ENCODE measurements around the gene PHF19.

Gene PHF19

GRCh38 chr9:120866651-120867050 lies 10.3 kb downstream of the PHF19 start:
- Histone ChIP-seq H3K4me1 (ENCODE audit: control insufficient read depth in 5 of 5, insufficient read depth in 5 of 5, low read length in 5 of 5) (peaks cover 7 to 37% (median 28%) of the 10 kb centered on the region in 5 donors), H3K4me3 (ENCODE audit: low read depth in 1 of 5, low read length in 5 of 5) (no peak overlapping the region), H3K9me3 (ENCODE audit: control insufficient read depth in 5 of 5, low read length in 5 of 5) (no peaks in the 10 kb centered on the region), H3K9ac (ENCODE audit: low read length in 5 of 5) (no peak overlapping the region), H3K27ac (ENCODE audit: low read depth, low read length) (no peak overlapping the region), H3K36me3 (ENCODE audit: control insufficient read depth in 5 of 5, insufficient read depth in 5 of 5, low read length in 5 of 5) (peaks cover 0 to 29% (median 14%) of the 10 kb centered on the region in 5 donors), H3K27me3 (ENCODE audit: control insufficient read depth in 5 of 5, insufficient read depth in 4 of 5, low read length in 5 of 5) (no peaks in the 10 kb centered on the region)

- peaks cover 7 to 37% (median 28%) of the 10 kb centered on the region in 5 donors for H3K4me1 ChIP-seq (ENCODE audit: control insufficient read depth in 5 of 5, insufficient read depth in 5 of 5, low read length in 5 of 5)
- peaks cover 0 to 37% (median 20%) of the 10 kb centered on the region in 5 donors for H3K36me3 ChIP-seq (ENCODE audit: control insufficient read depth in 5 of 5, insufficient read depth in 5 of 5, low read length in 5 of 5)
- H3K27me3 ChIP-seq (ENCODE audit: control insufficient read depth in 5 of 5, insufficient read depth in 4 of 5, low read length in 5 of 5): no peaks in the 10 kb centered on the region
- H3K27ac ChIP-seq (ENCODE audit: low read depth, low read length): no peak overlapping the region
- no peaks in the 10 kb centered on the region for H3K9me3 ChIP-seq (ENCODE audit: control insufficient read depth in 5 of 5, low read length in 5 of 5)
- peak overlapping the region in 1 of 5 donors; percentile 18 for H3K9ac ChIP-seq (ENCODE audit: low read length in 5 of 5)
- no peak overlapping the region for H3K4me3 ChIP-seq (ENCODE audit: low read depth in 1 of 5, low read length in 5 of 5)
Measured at GRCh38 chr9:120865809-120866208, 11.2 kb downstream of the PHF19 start.

GRCh38 chr9:120865176-120865575 lies 11.8 kb downstream of the PHF19 start:
- Histone ChIP-seq H3K9me3 (ENCODE audit: control insufficient read depth in 5 of 5, low read length in 5 of 5) (no peaks in the 10 kb centered on the region), H3K36me3 (ENCODE audit: control insufficient read depth in 5 of 5, insufficient read depth in 5 of 5, low read length in 5 of 5) (peaks cover 0 to 44% (median 25%) of the 10 kb centered on the region in 5 donors), H3K9ac (ENCODE audit: low read length in 5 of 5) (peak overlapping the region in 1 of 5 donors; percentile 26), H3K4me1 (ENCODE audit: control insufficient read depth in 5 of 5, insufficient read depth in 5 of 5, low read length in 5 of 5) (peaks cover 7 to 37% (median 28%) of the 10 kb centered on the region in 5 donors), H3K27ac (ENCODE audit: low read depth, low read length) (no peak overlapping the region), H3K4me3 (ENCODE audit: low read depth in 1 of 5, low read length in 5 of 5) (no peak overlapping the region), H3K27me3 (ENCODE audit: control insufficient read depth in 5 of 5, insufficient read depth in 4 of 5, low read length in 5 of 5) (no peaks in the 10 kb centered on the region)

DNA sequence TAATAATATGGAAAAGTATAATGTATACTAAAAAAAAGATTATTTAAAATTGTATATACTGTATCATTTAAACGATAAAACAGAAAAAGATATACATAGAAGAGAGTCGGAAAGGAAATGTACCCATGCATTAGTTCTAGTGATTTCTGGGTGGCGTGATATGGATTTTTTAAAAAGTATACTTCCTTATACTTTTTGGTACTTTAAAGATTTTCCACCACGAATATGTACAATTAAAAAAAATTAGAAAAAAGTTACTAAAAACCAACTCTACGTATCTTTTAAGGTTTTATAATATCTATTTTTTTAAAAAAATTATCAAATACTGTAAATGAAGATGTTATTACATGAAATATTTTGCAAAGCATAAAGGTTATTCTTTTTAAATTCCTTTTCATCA lies 12.3 kb downstream of the PHF19 start:
- Histone ChIP-seq H3K9me3 (ENCODE audit: control insufficient read depth in 5 of 5, low read length in 5 of 5) (no peaks in the 10 kb centered on the region), H3K9ac (ENCODE audit: low read length in 5 of 5) (no peak overlapping the region), H3K4me3 (ENCODE audit: low read depth in 1 of 5, low read length in 5 of 5) (no peak overlapping the region), H3K27me3 (ENCODE audit: control insufficient read depth in 5 of 5, insufficient read depth in 4 of 5, low read length in 5 of 5) (no peaks in the 10 kb centered on the region), H3K36me3 (ENCODE audit: control insufficient read depth in 5 of 5, insufficient read depth in 5 of 5, low read length in 5 of 5) (peaks cover 0 to 48% (median 29%) of the 10 kb centered on the region in 5 donors), H3K27ac (ENCODE audit: low read depth, low read length) (no peak overlapping the region), H3K4me1 (ENCODE audit: control insufficient read depth in 5 of 5, insufficient read depth in 5 of 5, low read length in 5 of 5) (peaks cover 7 to 35% (median 27%) of the 10 kb centered on the region in 5 donors)

DNA sequence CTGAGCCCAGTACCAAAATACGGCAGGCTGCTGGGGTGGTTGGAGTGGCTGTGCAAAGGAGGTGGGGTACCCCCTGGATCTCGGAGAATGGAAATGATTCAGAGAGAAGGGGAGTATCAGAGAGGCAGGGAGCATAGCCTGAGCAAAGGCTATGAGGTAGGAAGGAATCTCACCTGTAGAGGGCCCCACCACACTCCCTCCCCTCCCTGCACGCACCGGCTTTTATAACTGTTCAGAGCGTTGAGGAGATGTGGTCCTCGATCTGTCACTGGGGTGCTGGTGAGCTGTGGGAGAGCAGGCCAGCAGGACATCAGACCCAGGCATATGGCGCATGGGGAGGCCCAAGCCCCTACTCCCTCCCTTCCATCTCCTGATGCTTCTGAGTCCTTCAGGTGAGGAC lies 13.2 kb downstream of the PHF19 start:
- peaks cover 0 to 53% (median 33%) of the 10 kb centered on the region in 5 donors for H3K36me3 ChIP-seq (ENCODE audit: control insufficient read depth in 5 of 5, insufficient read depth in 5 of 5, low read length in 5 of 5)

DNA sequence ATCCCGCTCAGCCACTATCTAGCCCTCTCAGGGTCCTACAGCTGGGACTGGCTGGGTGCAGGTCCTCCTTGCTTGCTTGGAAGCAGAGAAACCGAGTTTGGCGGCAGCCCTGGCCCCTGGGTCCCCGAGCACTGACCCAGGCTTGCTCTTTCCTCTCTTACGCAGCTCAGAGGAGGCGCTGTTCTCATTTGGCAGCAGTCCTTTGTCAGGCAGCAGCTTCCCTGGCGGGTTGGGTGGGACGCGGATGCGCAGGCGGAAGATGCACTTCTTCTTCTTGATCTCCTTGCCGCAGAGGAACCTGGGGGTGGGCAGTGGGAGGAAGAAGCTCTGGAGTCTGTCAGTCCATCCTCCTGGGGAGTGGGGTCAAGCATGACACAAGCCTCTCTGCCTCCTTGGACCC lies 14.5 kb downstream of the PHF19 start:
- peaks cover 0 to 66% (median 46%) of the 10 kb centered on the region in 5 donors for H3K36me3 ChIP-seq (ENCODE audit: control insufficient read depth in 5 of 5, insufficient read depth in 5 of 5, low read length in 5 of 5)
- no peak overlapping the region for H3K9ac ChIP-seq (ENCODE audit: low read length in 5 of 5)
- H3K27me3 ChIP-seq (ENCODE audit: control insufficient read depth in 5 of 5, insufficient read depth in 4 of 5, low read length in 5 of 5): no peaks in the 10 kb centered on the region
- H3K9me3 ChIP-seq (ENCODE audit: control insufficient read depth in 5 of 5, low read length in 5 of 5): no peaks in the 10 kb centered on the region
- H3K4me1 ChIP-seq (ENCODE audit: control insufficient read depth in 5 of 5, insufficient read depth in 5 of 5, low read length in 5 of 5): peaks cover 3 to 20% (median 19%) of the 10 kb centered on the region in 5 donors
- H3K4me3 ChIP-seq (ENCODE audit: low read depth in 1 of 5, low read length in 5 of 5): no peak overlapping the region
- no peak overlapping the region for H3K27ac ChIP-seq (ENCODE audit: low read depth, low read length)

More for the DNA sequence above, 13.2 kb downstream of the PHF19 start:
- no peaks in the 10 kb centered on the region for H3K9me3 ChIP-seq (ENCODE audit: control insufficient read depth in 5 of 5, low read length in 5 of 5)
- no peak overlapping the region for H3K27ac ChIP-seq (ENCODE audit: low read depth, low read length)
- H3K4me3 ChIP-seq (ENCODE audit: low read depth in 1 of 5, low read length in 5 of 5): no peak overlapping the region
- H3K9ac ChIP-seq (ENCODE audit: low read length in 5 of 5): no peak overlapping the region
- H3K27me3 ChIP-seq (ENCODE audit: control insufficient read depth in 5 of 5, insufficient read depth in 4 of 5, low read length in 5 of 5): no peaks in the 10 kb centered on the region
- peaks cover 7 to 27% (median 21%) of the 10 kb centered on the region in 5 donors for H3K4me1 ChIP-seq (ENCODE audit: control insufficient read depth in 5 of 5, insufficient read depth in 5 of 5, low read length in 5 of 5)

DNA sequence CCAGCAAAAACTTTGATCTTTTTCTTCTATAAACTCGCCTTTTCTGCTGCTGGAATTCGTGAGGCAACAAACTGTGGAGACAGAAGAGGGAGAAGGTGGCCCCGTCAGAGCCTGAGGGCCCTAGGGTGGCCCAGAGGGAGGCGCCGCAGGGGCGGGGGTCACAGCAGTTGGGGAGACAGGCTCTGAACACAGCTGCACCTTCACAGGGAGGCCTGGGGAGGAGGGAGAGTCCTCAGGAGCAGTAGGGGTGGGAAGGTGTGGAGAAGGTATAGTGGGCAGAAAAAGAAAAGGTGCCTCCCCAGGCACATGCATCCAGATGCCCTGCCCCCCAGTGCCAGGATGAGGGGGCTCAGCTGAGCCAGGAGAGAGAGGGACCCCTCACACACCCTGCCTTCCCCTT lies 15.1 kb downstream of the PHF19 start:
- peaks cover 3 to 20% (median 19%) of the 10 kb centered on the region in 5 donors for H3K4me1 ChIP-seq (ENCODE audit: control insufficient read depth in 5 of 5, insufficient read depth in 5 of 5, low read length in 5 of 5)
- H3K36me3 ChIP-seq (ENCODE audit: control insufficient read depth in 5 of 5, insufficient read depth in 5 of 5, low read length in 5 of 5): peaks cover 0 to 71% (median 50%) of the 10 kb centered on the region in 5 donors
- no peaks in the 10 kb centered on the region for H3K27me3 ChIP-seq (ENCODE audit: control insufficient read depth in 5 of 5, insufficient read depth in 4 of 5, low read length in 5 of 5)
- no peaks in the 10 kb centered on the region for H3K9me3 ChIP-seq (ENCODE audit: control insufficient read depth in 5 of 5, low read length in 5 of 5)
- H3K4me3 ChIP-seq (ENCODE audit: low read depth in 1 of 5, low read length in 5 of 5): no peak overlapping the region
- no peak overlapping the region for H3K9ac ChIP-seq (ENCODE audit: low read length in 5 of 5)
- H3K27ac ChIP-seq (ENCODE audit: low read depth, low read length): no peak overlapping the region

- H3K27me3 ChIP-seq (ENCODE audit: control insufficient read depth in 5 of 5, insufficient read depth in 4 of 5, low read length in 5 of 5): no peaks in the 10 kb centered on the region
- no peak overlapping the region for H3K4me3 ChIP-seq (ENCODE audit: low read depth in 1 of 5, low read length in 5 of 5)
- H3K9ac ChIP-seq (ENCODE audit: low read length in 5 of 5): no peak overlapping the region
- H3K9me3 ChIP-seq (ENCODE audit: control insufficient read depth in 5 of 5, low read length in 5 of 5): no peaks in the 10 kb centered on the region
- H3K27ac ChIP-seq (ENCODE audit: low read depth, low read length): no peak overlapping the region
- H3K36me3 ChIP-seq (ENCODE audit: control insufficient read depth in 5 of 5, insufficient read depth in 5 of 5, low read length in 5 of 5): peaks cover 0 to 69% (median 50%) of the 10 kb centered on the region in 5 donors
- peaks cover under 1 to 2% (median 1%) of the 10 kb centered on the region in 5 donors for H3K4me1 ChIP-seq (ENCODE audit: control insufficient read depth in 5 of 5, insufficient read depth in 5 of 5, low read length in 5 of 5)
Measured at GRCh38 chr9:120860083-120860482, 16.9 kb downstream of the PHF19 start.

- no peaks in the 10 kb centered on the region for H3K9me3 ChIP-seq (ENCODE audit: control insufficient read depth in 5 of 5, low read length in 5 of 5)
- no peak overlapping the region for H3K27ac ChIP-seq (ENCODE audit: low read depth, low read length)
- no peak overlapping the region for H3K9ac ChIP-seq (ENCODE audit: low read length in 5 of 5)
- H3K27me3 ChIP-seq (ENCODE audit: control insufficient read depth in 5 of 5, insufficient read depth in 4 of 5, low read length in 5 of 5): no peaks in the 10 kb centered on the region
- H3K4me3 ChIP-seq (ENCODE audit: low read depth in 1 of 5, low read length in 5 of 5): no peak overlapping the region
- H3K4me1 ChIP-seq (ENCODE audit: control insufficient read depth in 5 of 5, insufficient read depth in 5 of 5, low read length in 5 of 5): no peaks in the 10 kb centered on the region
- peaks cover 0 to 69% (median 50%) of the 10 kb centered on the region in 5 donors for H3K36me3 ChIP-seq (ENCODE audit: control insufficient read depth in 5 of 5, insufficient read depth in 5 of 5, low read length in 5 of 5)
Measured at GRCh38 chr9:120859361-120859760, 17.6 kb downstream of the PHF19 start.

- Histone ChIP-seq H3K9ac (ENCODE audit: low read length in 5 of 5) (no peak overlapping the region), H3K4me1 (ENCODE audit: control insufficient read depth in 5 of 5, insufficient read depth in 5 of 5, low read length in 5 of 5) (no peaks in the 10 kb centered on the region), H3K36me3 (ENCODE audit: control insufficient read depth in 5 of 5, insufficient read depth in 5 of 5, low read length in 5 of 5) (peaks cover 3 to 59% (median 46%) of the 10 kb centered on the region in 5 donors), H3K27me3 (ENCODE audit: control insufficient read depth in 5 of 5, insufficient read depth in 4 of 5, low read length in 5 of 5) (no peaks in the 10 kb centered on the region), H3K4me3 (ENCODE audit: low read depth in 1 of 5, low read length in 5 of 5) (no peak overlapping the region), H3K9me3 (ENCODE audit: control insufficient read depth in 5 of 5, low read length in 5 of 5) (no peaks in the 10 kb centered on the region), H3K27ac (ENCODE audit: low read depth, low read length) (no peak overlapping the region)
Measured at GRCh38 chr9:120857902-120858301, 19.1 kb downstream of the PHF19 start.

Measured in subcutaneous abdominal adipose tissue (tissue), 5 donors.